ENCODE measurements around the gene DICER1.
A peak's percentile ranks its signal among the peaks of the same experiment; 100 is the strongest.
"Not testable (repeated sequence)": the region's sequence is repeated elsewhere in the genome, so short reads cannot be mapped to it uniquely, and the experiment has no call there.

Gene DICER1

GRCh38 chr14:95157327-95158189, at the start of gene DICER1:
Gene DICER1, minus strand, starts transcription at chr14:95157529. Its CDS starts 24,071 bp downstream, at chr14:95133458.
- peak; percentile 85 for DNase-seq (ENCODE audit: low read depth)

GRCh38 chr14:95206534-95206933, 49.2 kb upstream of the DICER1 start:
- no peak for DNase-seq (ENCODE audit: low read depth)

GRCh38 chr14:95204705-95205104, 47.4 kb upstream of the DICER1 start:
- no peak for DNase-seq (ENCODE audit: low read depth)

GRCh38 chr14:95201745-95202144, 44.4 kb upstream of the DICER1 start:
- DNase-seq (ENCODE audit: low read depth) = not testable (repeated sequence)

- no peak for DNase-seq (ENCODE audit: low read depth)
Measured at GRCh38 chr14:95200404-95200803, 43.1 kb upstream of the DICER1 start.

GRCh38 chr14:95199298-95199983, 42.1 kb upstream of the DICER1 start:
- DNase-seq (ENCODE audit: low read depth) = no peak

- DNase-seq (ENCODE audit: low read depth) = no peak
Measured at GRCh38 chr14:95198320-95198719, 41.0 kb upstream of the DICER1 start.

GRCh38 chr14:95197551-95197950, 40.2 kb upstream of the DICER1 start:
- DNase-seq (ENCODE audit: low read depth) = no peak

GRCh38 chr14:95196826-95197545, 39.7 kb upstream of the DICER1 start:
- DNase-seq (ENCODE audit: low read depth) = no peak

GRCh38 chr14:95196268-95196667, 38.9 kb upstream of the DICER1 start:
- DNase-seq (ENCODE audit: low read depth) = no peak

GRCh38 chr14:95195031-95195430, 37.7 kb upstream of the DICER1 start:
- DNase-seq (ENCODE audit: low read depth) = no peak

GRCh38 chr14:95193081-95193480, 35.8 kb upstream of the DICER1 start:
- no peak for DNase-seq (ENCODE audit: low read depth)

- DNase-seq (ENCODE audit: low read depth) = no peak
Measured at GRCh38 chr14:95192311-95192710, 35.0 kb upstream of the DICER1 start.

GRCh38 chr14:95191445-95192199, 34.3 kb upstream of the DICER1 start:
- no peak for DNase-seq (ENCODE audit: low read depth)

- DNase-seq (ENCODE audit: low read depth) = no peak
Measured at GRCh38 chr14:95190857-95191256, 33.5 kb upstream of the DICER1 start.

- DNase-seq (ENCODE audit: low read depth) = no peak
Measured at GRCh38 chr14:95190346-95190840, 33.1 kb upstream of the DICER1 start.

- DNase-seq (ENCODE audit: low read depth) = no peak
Measured at GRCh38 chr14:95189367-95190132, 32.2 kb upstream of the DICER1 start.

- DNase-seq (ENCODE audit: low read depth) = no peak
Measured at GRCh38 chr14:95188380-95188779, 31.1 kb upstream of the DICER1 start.

- no peak for DNase-seq (ENCODE audit: low read depth)
Measured at GRCh38 chr14:95185767-95186392, 28.6 kb upstream of the DICER1 start.

- DNase-seq (ENCODE audit: low read depth) = peak; percentile 1
Measured at GRCh38 chr14:95185033-95185766, 27.9 kb upstream of the DICER1 start.

All from GM04504 (cell line).